HG03108 (cell line): Measurements from ENCODE around the gene ZNF407.
"Not testable (repeated sequence)": the region's sequence is repeated elsewhere in the genome, so short reads cannot be mapped to it uniquely, and the experiment has no call there.

ENCODE experiments used
- ATAC-seq: cut with Tn5 transposase; IDR thresholded peaks from one replicate; pipeline ENCODE4 v1.9.1; 2021; ENCODE audit warnings: moderate library complexity; ENCODE audit not compliant: unreplicated experiment

Gene ZNF407

GRCh38 chr18:74950479-74950878 is 352.8 kb downstream of the ZNF407 start:
- no peak for ATAC-seq

- peak; percentile 69 for ATAC-seq
These were observed 353.6 kb downstream of the ZNF407 start for GRCh38 chr18:74951165-74951760.

- no peak for ATAC-seq
These were observed 360.0 kb downstream of the ZNF407 start for GRCh38 chr18:74957588-74958224.

GRCh38 chr18:74959216-74959615 is 361.5 kb downstream of the ZNF407 start:
- no peak for ATAC-seq

GRCh38 chr18:74961596-74961995 is 363.9 kb downstream of the ZNF407 start:
- ATAC-seq, result no peak

- peak; percentile 79 for ATAC-seq
These were observed 366.3 kb downstream of the ZNF407 start for GRCh38 chr18:74963820-74964446.

- ATAC-seq, result no peak
These were observed 368.0 kb downstream of the ZNF407 start for GRCh38 chr18:74965682-74966081.

- ATAC-seq, result no peak
These were observed 369.8 kb downstream of the ZNF407 start for GRCh38 chr18:74967438-74967837.

GRCh38 chr18:74967979-74968378 is 370.3 kb downstream of the ZNF407 start:
- no peak for ATAC-seq

GRCh38 chr18:74971358-74971757 is 373.7 kb downstream of the ZNF407 start:
- ATAC-seq, result not testable (repeated sequence)

GRCh38 chr18:74971776-74972175 is 374.1 kb downstream of the ZNF407 start:
- ATAC-seq, result not testable (repeated sequence)

GRCh38 chr18:74972354-74972753 is 374.7 kb downstream of the ZNF407 start:
- no peak for ATAC-seq

- ATAC-seq, result no peak
These were observed 377.3 kb downstream of the ZNF407 start for GRCh38 chr18:74975001-74975400.

GRCh38 chr18:74976331-74976909 is 378.8 kb downstream of the ZNF407 start:
- no peak for ATAC-seq

- no peak for ATAC-seq
These were observed 379.4 kb downstream of the ZNF407 start for GRCh38 chr18:74977041-74977440.

GRCh38 chr18:74980669-74981068 is 383.0 kb downstream of the ZNF407 start:
- no peak for ATAC-seq

GRCh38 chr18:74981476-74981875 is 383.8 kb downstream of the ZNF407 start:
- no peak for ATAC-seq

GRCh38 chr18:74982946-74983635 is 385.4 kb downstream of the ZNF407 start:
- ATAC-seq, result no peak

GRCh38 chr18:74989134-74989533 is 391.5 kb downstream of the ZNF407 start:
- no peak for ATAC-seq

- ATAC-seq, result no peak
These were observed 393.0 kb downstream of the ZNF407 start for GRCh38 chr18:74990563-74991081.
